ENCODE data around the gene EXO1.

DNA sequence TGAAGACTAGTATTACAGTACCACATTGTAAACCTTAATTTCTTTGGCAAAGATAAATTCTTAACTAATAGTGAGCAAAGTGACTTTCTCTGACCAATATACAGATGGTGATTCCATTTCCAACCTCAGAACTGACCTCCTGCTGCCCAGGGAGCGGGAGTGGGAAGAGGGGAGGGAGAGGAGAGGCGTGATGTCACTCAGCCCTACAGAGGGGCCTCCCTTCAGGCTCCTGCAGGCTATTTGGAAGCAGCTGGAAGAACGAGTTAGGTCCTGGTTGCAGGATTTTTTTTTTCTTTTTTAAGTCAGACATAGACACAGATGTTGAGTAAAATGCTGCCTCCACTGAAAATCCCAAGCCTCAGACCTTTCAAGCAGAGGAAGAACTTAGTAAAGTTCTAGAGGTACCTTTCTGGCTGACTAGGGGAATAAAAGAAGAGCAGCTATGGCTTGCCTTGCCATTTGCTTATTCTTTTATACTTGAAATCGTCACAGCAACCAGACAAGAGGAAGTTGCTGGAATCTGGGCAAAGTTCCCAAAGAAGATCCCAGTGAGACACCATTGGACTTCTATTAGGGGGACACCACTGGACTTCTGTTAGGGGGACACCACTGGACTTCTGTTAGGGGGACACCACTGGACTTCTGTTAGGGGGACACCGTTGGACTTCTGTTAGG, 54.5 kb downstream of the EXO1 start:
- TF ChIP-seq EZH2 (IDR thresholded peaks at IDR 0.05; ENCODE audit: insufficient read depth, poor library complexity, severe bottlenecking) (no peak), EZH2phosphoT487 (IDR thresholded peaks at IDR 0.05; ENCODE audit: insufficient read depth, low read depth) (no peak)

Measured in GM23248 (cell line).